Posterior vena cava (tissue), 2 donors: Measurements from ENCODE around the gene RAP1B. TPM values are rescaled to one million over a fixed set of nuclear protein-coding genes. Genes with fewer than 3 reads are reported as not detected.
A peak's percentile ranks its signal among the peaks of the same experiment; 100 is the strongest.

Experiments
- DNase-seq: peaks from one replicate; pipeline ENCODE4 v3.0.0-alpha.2; 2020; ENCODE audit warnings: low spot score
- intact Hi-C, 2 donors: fragments of 100-400 bp; cut with DNase I; formaldehyde crosslinking; loops; one replicate each; pipeline versions ENCODE4 v1.14.1 to v1.14.2; 2022 to 2023
- long read RNA-seq, 2 donors: library from polyadenylated mRNA; unstranded; transcript quantifications; one replicate each; pipeline ENCODE4 v2.0.0, GENCODE V29; 2020 to 2021
- total RNA-seq, 2 donors: library from RNA; stranded (reverse); fragmentation: NEBNext Ultra II Directional; extraction: Animal tissue kit (Norgen Biotek cat#: 25700); gene quantifications; one replicate each; pipeline ENCODE4 v1.2.1, GENCODE V29; 2021
- donor health status: DM: yes; HTN: yes; CAD: no.
- donor health status: DM: yes; HTN: yes; CAD: no.

The RAP1B gene
- total RNA-seq = 100 to 1,000 TPM; 167 to 192 TPM
- long read RNA-seq, donor 1, full-length matches to known transcripts = 45 of 56 reads
- long read RNA-seq, donor 1, partial matches to known transcripts = 2 of 56 reads
- long read RNA-seq, donor 1, other reads (novel, unspliced or antisense) = 9 of 56 reads
- long read RNA-seq, donor 2, full-length matches to known transcripts = 302 of 343 reads
- long read RNA-seq, donor 2, partial matches to known transcripts = 15 of 343 reads
- long read RNA-seq, donor 2, other reads (novel, unspliced or antisense) = 26 of 343 reads

- peak; percentile 97 for DNase-seq
- intact Hi-C loops = no loop called here
These were observed at the start of gene RAP1B for GRCh38 chr12:68610370-68611093. TSS of gene RAP1B (plus strand) at chr12:68610899. CDS start at chr12:68648725, 37,826 bp downstream.

- DNase-seq = no peak
- intact Hi-C loops = no loop called here
These were observed 48.9 kb upstream of the RAP1B start for GRCh38 chr12:68561830-68562229.

GRCh38 chr12:68564166-68564565 lies 46.5 kb upstream of the RAP1B start:
- intact Hi-C loops = no loop called here
- DNase-seq = no peak

- intact Hi-C loops = no loop called here
- no peak for DNase-seq
These were observed 45.3 kb upstream of the RAP1B start for GRCh38 chr12:68565391-68565903.

GRCh38 chr12:68568922-68569569 lies 41.7 kb upstream of the RAP1B start:
- intact Hi-C loops = no loop called here
- DNase-seq = no peak

GRCh38 chr12:68572661-68573060 lies 38.0 kb upstream of the RAP1B start:
- no peak for DNase-seq
- intact Hi-C loops = no loop called here

- no peak for DNase-seq
- intact Hi-C loops = no loop called here
These were observed 37.3 kb upstream of the RAP1B start for GRCh38 chr12:68573406-68573805.

GRCh38 chr12:68577949-68578348 lies 32.8 kb upstream of the RAP1B start:
- no peak for DNase-seq

GRCh38 chr12:68578765-68579164 lies 31.9 kb upstream of the RAP1B start:
- DNase-seq = no peak
- intact Hi-C loops = no loop called here

More at GRCh38 chr12:68577949-68578348, 32.8 kb upstream of the RAP1B start:
- intact Hi-C loops = no loop called here

GRCh38 chr12:68579254-68579653 lies 31.4 kb upstream of the RAP1B start:
- no peak for DNase-seq
- intact Hi-C loops = no loop called here

GRCh38 chr12:68580911-68581310 lies 29.8 kb upstream of the RAP1B start:
- intact Hi-C loops = no loop called here
- DNase-seq = no peak

- no peak for DNase-seq
- intact Hi-C loops = no loop called here
These were observed 28.8 kb upstream of the RAP1B start for GRCh38 chr12:68581926-68582325.

- no peak for DNase-seq
- intact Hi-C loops = no loop called here
These were observed 24.7 kb upstream of the RAP1B start for GRCh38 chr12:68585966-68586365.

- no peak for DNase-seq
- intact Hi-C loops = no loop called here
These were observed 23.2 kb upstream of the RAP1B start for GRCh38 chr12:68587448-68587873.

- intact Hi-C loops = no loop called here
- no peak for DNase-seq
These were observed 21.5 kb upstream of the RAP1B start for GRCh38 chr12:68589194-68589593.

- no peak for DNase-seq
These were observed 18.8 kb upstream of the RAP1B start for GRCh38 chr12:68591734-68592418.

GRCh38 chr12:68595241-68595640 lies 15.5 kb upstream of the RAP1B start:
- DNase-seq = no peak
- intact Hi-C loops = no loop called here

More at GRCh38 chr12:68591734-68592418, 18.8 kb upstream of the RAP1B start:
- intact Hi-C loops = no loop called here

GRCh38 chr12:68601767-68602166 lies 8.9 kb upstream of the RAP1B start:
- intact Hi-C loops = no loop called here
- no peak for DNase-seq

GRCh38 chr12:68602720-68603119 lies 8.0 kb upstream of the RAP1B start:
- no peak for DNase-seq
- intact Hi-C loops = no loop called here

- intact Hi-C loops = no loop called here
These were observed 2.5 kb upstream of the RAP1B start for GRCh38 chr12:68608191-68608590.

More at GRCh38 chr12:68608191-68608590, 2.5 kb upstream of the RAP1B start:
- no peak for DNase-seq
